BE2C (cell line): ENCODE results near the gene LAMC3.

Experiments used
- DNase-seq: peaks from one replicate; pipeline ENCODE4 v3.0.0-alpha.2; 2020
- H3K27me3 ChIP-seq: fragments of 250-450 bp; sonication (Bioruptor Pico); 2 replicates; pipeline ENCODE4 v1.5.1; 2020; ENCODE audit warnings: mild to moderate bottlenecking
- H3K36me3 ChIP-seq: fragments of 250-450 bp; sonication (Bioruptor Pico); 2 replicates; pipeline ENCODE4 v1.5.1; 2020; ENCODE audit warnings: mild to moderate bottlenecking
- H3K4me1 ChIP-seq: fragments of 250-450 bp; sonication (Bioruptor Pico); 2 replicates; pipeline ENCODE4 v1.5.1; 2020
- H3K4me3 ChIP-seq: 2 replicates; pipeline ENCODE4 v1.5.1; 2011; ENCODE audit warnings: low read depth, low read length
- H3K9me3 ChIP-seq: fragments of 250-450 bp; sonication (Bioruptor Pico); 2 replicates; pipeline ENCODE4 v1.5.1; 2020
- TF ChIP-seq, protein P1 (sequence below): IDR thresholded peaks from 2 replicates; pipeline ENCODE4 v1.5.1; 2012; ENCODE audit warnings: mild to moderate bottlenecking, low read depth, low read length

LAMC3 gene

DNA sequence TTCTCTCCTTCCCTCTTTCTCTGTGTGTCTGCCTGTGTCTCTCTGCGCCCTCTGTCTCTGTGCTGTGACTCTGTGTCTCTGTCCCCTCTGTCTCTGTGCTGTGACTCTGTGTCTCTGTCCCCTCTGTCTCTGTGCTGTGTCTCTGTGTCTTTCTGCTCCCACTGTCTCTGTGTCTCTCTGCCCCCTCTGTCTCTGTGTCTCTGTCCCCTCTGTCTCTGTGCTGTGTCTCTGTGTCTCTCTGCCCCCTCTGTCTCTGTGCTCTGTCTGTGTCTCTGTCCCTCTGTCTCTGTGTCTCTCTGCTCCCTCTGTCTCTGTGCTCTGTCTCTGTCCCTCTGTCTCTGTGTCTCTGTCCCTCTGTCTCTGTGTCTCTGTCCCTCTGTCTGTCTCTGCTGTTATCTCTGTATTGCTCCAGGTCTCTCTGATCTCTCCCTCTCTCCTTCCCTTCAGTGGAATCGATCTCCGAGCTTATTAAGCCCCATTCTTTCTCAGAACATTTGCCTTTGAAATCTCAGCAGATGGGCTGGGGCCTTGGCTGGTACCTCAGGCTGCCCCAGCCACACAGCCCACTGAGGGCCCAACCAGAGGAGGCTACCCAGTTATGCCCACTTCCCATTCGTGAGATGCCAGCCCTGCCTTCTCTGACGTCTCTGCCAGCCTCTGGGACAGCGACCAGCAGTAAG, 36.6 kb upstream of the LAMC3 start:
- H3K4me3 ChIP-seq, result no peak overlapping the region
- TF ChIP-seq, protein P1, sequence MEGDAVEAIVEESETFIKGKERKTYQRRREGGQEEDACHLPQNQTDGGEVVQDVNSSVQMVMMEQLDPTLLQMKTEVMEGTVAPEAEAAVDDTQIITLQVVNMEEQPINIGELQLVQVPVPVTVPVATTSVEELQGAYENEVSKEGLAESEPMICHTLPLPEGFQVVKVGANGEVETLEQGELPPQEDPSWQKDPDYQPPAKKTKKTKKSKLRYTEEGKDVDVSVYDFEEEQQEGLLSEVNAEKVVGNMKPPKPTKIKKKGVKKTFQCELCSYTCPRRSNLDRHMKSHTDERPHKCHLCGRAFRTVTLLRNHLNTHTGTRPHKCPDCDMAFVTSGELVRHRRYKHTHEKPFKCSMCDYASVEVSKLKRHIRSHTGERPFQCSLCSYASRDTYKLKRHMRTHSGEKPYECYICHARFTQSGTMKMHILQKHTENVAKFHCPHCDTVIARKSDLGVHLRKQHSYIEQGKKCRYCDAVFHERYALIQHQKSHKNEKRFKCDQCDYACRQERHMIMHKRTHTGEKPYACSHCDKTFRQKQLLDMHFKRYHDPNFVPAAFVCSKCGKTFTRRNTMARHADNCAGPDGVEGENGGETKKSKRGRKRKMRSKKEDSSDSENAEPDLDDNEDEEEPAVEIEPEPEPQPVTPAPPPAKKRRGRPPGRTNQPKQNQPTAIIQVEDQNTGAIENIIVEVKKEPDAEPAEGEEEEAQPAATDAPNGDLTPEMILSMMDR, result no peak
- H3K9me3 ChIP-seq, result peaks cover 5% of the 10 kb centered on the region; the same call in 1 of the 2 replicates
- H3K4me1 ChIP-seq, result no peaks in the 10 kb centered on the region; the same call in 1 of the 2 replicates
- H3K36me3 ChIP-seq, result no peaks in the 10 kb centered on the region
- 0 out of 2 replicates have a peak, but pooled peaks cover 6% of the 10 kb centered on the region for H3K27me3 ChIP-seq
- no peak for DNase-seq

GRCh38 chr9:130972957-130973685, 35.9 kb upstream of the LAMC3 start:
- DNase-seq, result no peak
- Histone ChIP-seq H3K27me3 (0 out of 2 replicates have a peak, but pooled peaks cover 6% of the 10 kb centered on the region), H3K4me3 (no peak overlapping the region), H3K4me1 (no peaks in the 10 kb centered on the region; the same call in 1 of the 2 replicates), H3K36me3 (no peaks in the 10 kb centered on the region), H3K9me3 (peaks cover 5% of the 10 kb centered on the region; the same call in 1 of the 2 replicates)
- TF ChIP-seq, protein P1, result no peak

GRCh38 chr9:130973686-130974281, 35.2 kb upstream of the LAMC3 start:
- DNase-seq, result no peak
- Histone ChIP-seq H3K9me3 (peaks cover 5% of the 10 kb centered on the region; the same call in 1 of the 2 replicates), H3K4me1 (no peaks in the 10 kb centered on the region; the same call in 1 of the 2 replicates), H3K27me3 (0 out of 2 replicates have a peak, but pooled peaks cover 6% of the 10 kb centered on the region), H3K4me3 (no peak overlapping the region), H3K36me3 (no peaks in the 10 kb centered on the region)
- TF ChIP-seq, protein P1, result no peak

DNA sequence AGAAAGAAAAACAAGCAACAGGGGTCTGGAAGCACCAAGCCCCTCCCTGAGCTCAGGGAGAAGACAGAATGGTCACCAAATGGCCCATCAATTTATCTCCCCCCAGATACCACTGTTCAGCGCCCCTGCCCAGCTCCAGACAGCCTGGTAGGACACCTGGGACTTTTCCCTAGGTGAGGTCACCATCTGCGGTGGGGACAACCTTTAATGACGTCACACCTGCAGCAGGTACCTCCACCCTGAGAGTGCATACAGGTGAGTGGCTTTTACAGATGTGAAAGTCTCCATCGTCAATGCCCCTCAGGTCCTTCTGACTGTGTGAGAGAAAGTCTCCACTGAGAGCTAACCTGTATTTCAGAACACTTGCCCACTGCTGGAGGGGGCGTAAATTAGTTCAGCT, 34.3 kb upstream of the LAMC3 start:
- Histone ChIP-seq H3K4me3 (no peak overlapping the region), H3K4me1 (no peaks in the 10 kb centered on the region; the same call in 1 of the 2 replicates), H3K9me3 (peaks cover 5% of the 10 kb centered on the region; the same call in 1 of the 2 replicates), H3K27me3 (0 out of 2 replicates have a peak, but pooled peaks cover 6% of the 10 kb centered on the region), H3K36me3 (no peaks in the 10 kb centered on the region)
- TF ChIP-seq, protein P1, result no peak
- DNase-seq, result no peak

- H3K27me3 ChIP-seq, result 0 out of 2 replicates have a peak, but pooled peaks cover 6% of the 10 kb centered on the region
- no peak overlapping the region for H3K4me3 ChIP-seq
- H3K4me1 ChIP-seq, result no peaks in the 10 kb centered on the region; the same call in 1 of the 2 replicates
- no peak for DNase-seq
- no peaks in the 10 kb centered on the region for H3K36me3 ChIP-seq
- TF ChIP-seq, protein P1, result no peak
- peaks cover 5% of the 10 kb centered on the region; the same call in 1 of the 2 replicates for H3K9me3 ChIP-seq
Measured at GRCh38 chr9:130975156-130975555, 33.8 kb upstream of the LAMC3 start.
